Adrenal gland (tissue), 12 donors: ENCODE results near the gene PGC. TPM values are rescaled to one million over a fixed set of nuclear protein-coding genes. Genes with fewer than 3 reads are reported as not detected.
A peak's percentile ranks its signal among the peaks of the same experiment; 100 is the strongest.

Experiments used
- DNase-seq, 7 donors: peaks; one replicate each; pipeline ENCODE4 v3.0.0-alpha.2; 2019 to 2020
- H3K27ac ChIP-seq, 5 donors: fragments of 200-600 bp; sonication (generic) in 4 of 5; 1 replicate in 3 of 5; 2 replicates in 2 of 5; pipeline versions ENCODE4 v1.5.1 to v1.8.0; 2016 to 2020; ENCODE audit warnings: mild to moderate bottlenecking in 1 of 5
- H3K27me3 ChIP-seq: fragments of 200-600 bp; 2 replicates; pipeline ENCODE4 v1.8.0; 2021
- H3K36me3 ChIP-seq, 2 donors: fragments of 200-600 bp; replicated peaks in 1 of 2; 1 replicate in 1 of 2; 2 replicates in 1 of 2; pipeline versions ENCODE4 v1.5.1 to v1.8.0; 2018 to 2022
- H3K4me1 ChIP-seq, 2 donors: fragments of 200-600 bp; replicated peaks in 1 of 2; 1 replicate in 1 of 2; 2 replicates in 1 of 2; pipeline versions ENCODE4 v1.5.1 to v1.8.0; 2018 to 2021
- H3K4me3 ChIP-seq, 4 donors: fragments of 200-600 bp; sonication (generic) in 3 of 4; one replicate each; pipeline ENCODE4 v1.5.1; 2016 to 2018
- H3K9me3 ChIP-seq, 3 donors: fragments of 200-600 bp; sonication (generic) in 1 of 3; replicated peaks in 1 of 3; 1 replicate in 2 of 3; 2 replicates in 1 of 3; pipeline versions ENCODE4 v1.5.1 to v1.8.0; 2016 to 2021
- POLR2A ChIP-seq, 2 donors: fragments of 450-650 bp; IDR thresholded peaks; one replicate each; pipeline ENCODE4 v1.6.1; 2017; ENCODE audit warnings: antibody characterized with exemption in 2 of 2, mild to moderate bottlenecking in 2 of 2, moderate library complexity in 1 of 2
- WGBS, 4 donors: extraction: QIAGEN DNeasy Blood & Tissue Kit in 2 of 4; methylation state at CpG; one replicate each; pipeline versions ENCODE4 v1.1.5 to v1.1.7; 2013 to 2017; 5-methylcytosine and 5-hydroxymethylcytosine counted together
- intact Hi-C, 2 donors: fragments of 100-400 bp; cut with DNase I; formaldehyde crosslinking; loops; one replicate each; pipeline versions ENCODE4 v1.14.1 to v1.15.0; 2022 to 2023
- polyA plus RNA-seq, 3 donors: library from polyadenylated mRNA; stranded (reverse); fragments of 200-250 nt in 2 of 3; fragments of 350-450 nt in 1 of 3; fragmentation: Illumina TruSeq in 1 of 3; extraction: RNeasy Lipid Tissue Mini Kit (QIAGEN cat#74804) in 1 of 3; gene quantifications; one replicate each; pipeline ENCODE4 v1.2.3, GENCODE V29; 2013 to 2014
- total RNA-seq, 9 donors: library from RNA; depleted of rRNA in 4 of 9; stranded (reverse); fragments of >200 nt in 4 of 9; fragments of 120-200 nt in 1 of 9; fragmentation: NEBNext Ultra II Directional in 1 of 9; extraction: Animal tissue kit (Norgen Biotek cat#: 25700) in 1 of 9; gene quantifications; one replicate each; pipeline versions ENCODE4 v1.1.0 to v1.2.4, GENCODE V29; 2013 to 2023
- TF ChIP-seq, protein P1 (sequence below), 6 experiments: fragments of 450-650 bp in 4 of 6; fragments of 200-600 bp in 2 of 6; sonication (generic) in 1 of 6; IDR thresholded peaks; 1 replicate in 5 of 6; 2 replicates in 1 of 6; pipeline versions ENCODE4 v1.5.1 to v1.8.0; 2016 to 2021; ENCODE audit warnings: antibody characterized with exemption in 6 of 6, mild to moderate bottlenecking in 2 of 6, moderate library complexity in 1 of 6
- donor health status: healthy with polysubstance abuse.
- donor health status: Bipolar disorder and iron deficiency.
- donor health status: DM: yes; HTN: yes; CAD: no.
- donor health status: DM: no; HTN: no; CAD: no.
- donor health status: DM: no; HTN: no; CAD: no.
- donor health status: DM: yes; HTN: yes; CAD: no.

Gene PGC
- total and polyA plus RNA-seq, 12 donors, result 0.57 to 1.6 (median 1.1) TPM; not detected in 8

DNA sequence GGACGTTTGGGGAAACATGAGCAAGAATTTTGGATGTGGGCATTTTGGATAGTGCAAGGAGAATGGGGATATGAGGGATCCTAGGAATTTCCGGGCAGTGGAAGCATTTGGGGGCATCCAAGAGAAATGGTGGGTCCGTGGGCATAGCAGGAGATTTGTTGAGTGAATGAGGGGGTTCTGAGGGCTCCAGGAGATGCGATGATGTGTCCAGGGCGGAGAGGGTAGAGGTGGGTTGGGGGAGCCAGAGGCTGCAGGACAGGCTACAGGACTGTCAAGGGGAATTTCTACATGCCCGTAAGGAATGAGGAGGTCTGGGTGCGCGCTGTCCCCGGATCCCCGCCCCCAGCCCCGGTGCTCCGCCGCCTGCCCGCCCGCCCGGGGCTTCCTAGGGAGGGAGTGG, 32.1 kb upstream of the PGC start:
- peaks cover 0 to 16% of the 10 kb centered on the region in 2 donors for H3K36me3 ChIP-seq
- no peaks in the 10 kb centered on the region for H3K9me3 ChIP-seq
- no peak for DNase-seq
- TF ChIP-seq POLR2A (IDR thresholded peaks at IDR 0.05), result no peak
- TF ChIP-seq, protein P1, sequence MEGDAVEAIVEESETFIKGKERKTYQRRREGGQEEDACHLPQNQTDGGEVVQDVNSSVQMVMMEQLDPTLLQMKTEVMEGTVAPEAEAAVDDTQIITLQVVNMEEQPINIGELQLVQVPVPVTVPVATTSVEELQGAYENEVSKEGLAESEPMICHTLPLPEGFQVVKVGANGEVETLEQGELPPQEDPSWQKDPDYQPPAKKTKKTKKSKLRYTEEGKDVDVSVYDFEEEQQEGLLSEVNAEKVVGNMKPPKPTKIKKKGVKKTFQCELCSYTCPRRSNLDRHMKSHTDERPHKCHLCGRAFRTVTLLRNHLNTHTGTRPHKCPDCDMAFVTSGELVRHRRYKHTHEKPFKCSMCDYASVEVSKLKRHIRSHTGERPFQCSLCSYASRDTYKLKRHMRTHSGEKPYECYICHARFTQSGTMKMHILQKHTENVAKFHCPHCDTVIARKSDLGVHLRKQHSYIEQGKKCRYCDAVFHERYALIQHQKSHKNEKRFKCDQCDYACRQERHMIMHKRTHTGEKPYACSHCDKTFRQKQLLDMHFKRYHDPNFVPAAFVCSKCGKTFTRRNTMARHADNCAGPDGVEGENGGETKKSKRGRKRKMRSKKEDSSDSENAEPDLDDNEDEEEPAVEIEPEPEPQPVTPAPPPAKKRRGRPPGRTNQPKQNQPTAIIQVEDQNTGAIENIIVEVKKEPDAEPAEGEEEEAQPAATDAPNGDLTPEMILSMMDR (IDR thresholded peaks at IDR 0.05), result no peak
- H3K27ac ChIP-seq, result peak overlapping the region in 1 of 5 donors; percentile 74
- H3K4me1 ChIP-seq, result peaks cover 19 to 21% of the 10 kb centered on the region in 2 donors
- no peaks in the 10 kb centered on the region for H3K27me3 ChIP-seq
- H3K4me3 ChIP-seq, result peak overlapping the region in 2 of 4 donors; percentile 26 to 75
- 4 to 5% (median 4%) methylated on average over 6 to 16 of the region's 16 CpGs for WGBS, 4 donors
- intact Hi-C loops, result loop anchor here (5.0 to 10.0 kb wide), 3 partner anchors 75 to 175 kb away; no protein-coding TSS in a partner anchor

DNA sequence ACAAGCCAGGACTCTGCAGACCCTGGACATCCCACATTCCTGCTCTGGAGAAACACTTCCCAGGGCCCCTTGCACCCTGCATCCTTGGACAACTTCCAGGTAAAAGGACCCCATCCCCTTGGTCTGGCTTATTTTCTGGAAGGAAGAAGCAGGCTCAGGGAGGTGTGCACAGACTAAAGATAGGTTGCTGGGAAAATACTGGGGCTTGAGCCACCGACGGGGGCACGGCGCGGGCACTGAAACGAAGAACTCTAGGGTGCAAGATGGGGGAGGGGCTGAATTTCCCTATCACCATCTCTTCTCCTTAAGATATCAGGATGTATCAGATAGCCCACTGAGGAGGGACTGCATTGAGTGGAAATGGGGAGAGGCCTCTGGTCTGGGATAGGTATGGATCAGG, 31.7 kb upstream of the PGC start:
- H3K4me1 ChIP-seq, result peaks cover 19 to 21% of the 10 kb centered on the region in 2 donors
- no peak overlapping the region for H3K27ac ChIP-seq
- no peak for DNase-seq
- intact Hi-C loops, result loop anchor here (5.0 to 10.0 kb wide), 3 partner anchors 74 to 174 kb away; no protein-coding TSS in a partner anchor
- H3K9me3 ChIP-seq, result no peaks in the 10 kb centered on the region
- 27 to 46% (median 38%) methylated on average over 6 of the region's 6 CpGs for WGBS, 4 donors
- TF ChIP-seq, protein P1 (IDR thresholded peaks at IDR 0.05), result no peak
- no peak for TF ChIP-seq POLR2A (IDR thresholded peaks at IDR 0.05)
- peaks cover 0 to 21% of the 10 kb centered on the region in 2 donors for H3K36me3 ChIP-seq
- peak overlapping the region in 2 of 4 donors; percentile 26 to 75 for H3K4me3 ChIP-seq
- no peaks in the 10 kb centered on the region for H3K27me3 ChIP-seq

DNA sequence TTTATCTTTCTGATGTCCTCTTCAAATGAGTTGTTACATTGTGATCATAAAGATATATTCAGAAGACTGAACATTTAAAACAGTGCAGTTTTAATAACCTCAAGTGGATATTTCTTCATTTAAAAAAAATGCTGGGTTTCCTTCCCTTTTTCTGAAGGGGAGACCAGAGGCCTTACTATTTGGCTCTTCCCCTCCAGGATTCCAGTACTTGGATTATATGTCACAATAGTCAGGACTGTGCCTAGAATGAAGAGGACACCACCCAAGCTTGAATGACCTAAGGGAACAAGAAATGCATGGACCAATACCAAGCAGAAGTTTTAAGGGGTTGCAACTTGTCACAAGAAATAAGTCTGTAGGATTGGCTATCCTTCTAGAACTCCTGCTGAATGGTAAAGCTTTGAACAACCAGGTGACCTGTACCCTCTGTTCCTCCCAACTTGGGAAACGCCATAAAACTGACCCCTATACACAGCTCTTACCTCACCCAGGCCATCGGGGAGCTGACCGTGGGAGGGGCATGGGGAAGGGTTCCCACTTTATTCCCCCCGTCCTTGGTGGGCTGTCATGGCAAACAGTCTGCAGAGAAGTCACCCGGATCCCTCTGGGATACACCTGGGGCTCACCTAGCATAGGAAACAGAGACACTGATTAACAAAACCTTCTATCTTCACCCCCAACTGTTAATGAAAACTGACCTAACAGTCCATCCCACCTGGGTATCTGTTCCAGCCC, 30.5 kb upstream of the PGC start:
- Histone ChIP-seq H3K4me1 (peaks cover 19 to 21% of the 10 kb centered on the region in 2 donors), H3K27me3 (no peaks in the 10 kb centered on the region), H3K9me3 (no peaks in the 10 kb centered on the region), H3K36me3 (peaks cover 0 to 29% of the 10 kb centered on the region in 2 donors), H3K27ac (peak overlapping the region in 2 of 5 donors; percentile 47 to 53), H3K4me3 (no peak overlapping the region)
- intact Hi-C loops, result loop anchor here (5.0 to 10.0 kb wide), 3 partner anchors 73 to 173 kb away; no protein-coding TSS in a partner anchor
- no peak for TF ChIP-seq POLR2A (IDR thresholded peaks at IDR 0.05)
- TF ChIP-seq, protein P1 (IDR thresholded peaks at IDR 0.05), result no peak
- WGBS, 4 donors, result 77 to 85% (median 84%) methylated on average over 5 of the region's 5 CpGs
- DNase-seq, result no peak

DNA sequence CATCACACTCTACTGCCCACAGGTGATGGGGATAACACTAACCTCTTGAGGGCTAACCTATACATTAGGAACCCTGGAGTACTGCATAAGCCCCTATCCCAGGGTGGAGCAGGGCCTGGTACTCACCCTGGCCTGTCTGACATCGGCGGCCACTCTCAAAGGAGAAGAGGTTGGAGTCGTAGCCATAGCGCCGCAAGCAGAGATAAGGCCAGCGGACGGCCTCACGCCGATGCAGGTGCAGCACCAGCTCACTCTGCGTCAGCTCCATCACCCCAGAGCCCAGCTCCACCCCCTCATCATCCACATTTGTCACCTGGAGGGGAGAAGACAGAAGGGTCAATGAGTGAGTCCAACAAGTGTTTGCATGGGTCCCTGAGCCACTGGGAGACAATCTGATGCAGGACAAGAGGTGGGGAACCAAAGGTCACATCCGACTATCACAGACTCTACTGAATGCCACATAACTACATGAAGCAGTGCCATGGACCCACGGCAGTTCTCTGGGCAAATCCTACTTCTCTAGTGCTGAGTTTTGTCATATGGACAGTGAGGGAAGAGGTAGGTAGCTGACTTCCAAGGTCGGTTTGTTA, 28.2 kb upstream of the PGC start:
- H3K4me1 ChIP-seq, result peaks cover 9% of the 10 kb centered on the region in 2 donors
- TF ChIP-seq, protein P1 (IDR thresholded peaks at IDR 0.05), result no peak
- TF ChIP-seq POLR2A (IDR thresholded peaks at IDR 0.05), result no peak
- peaks cover 0 to 50% of the 10 kb centered on the region in 2 donors for H3K36me3 ChIP-seq
- DNase-seq, result no peak
- no peak overlapping the region for H3K27ac ChIP-seq
- WGBS, 4 donors, result 83 to 91% (median 87%) methylated on average over 11 to 13 of the region's 13 CpGs
- no peaks in the 10 kb centered on the region for H3K27me3 ChIP-seq
- no peaks in the 10 kb centered on the region for H3K9me3 ChIP-seq
- intact Hi-C loops, result loop anchor here (5.0 to 10.0 kb wide), 3 partner anchors 71 to 171 kb away; no protein-coding TSS in a partner anchor
- no peak overlapping the region for H3K4me3 ChIP-seq
